Activated effector memory CD4-positive, alpha-beta T cell treated with anti-CD3 and anti-CD28 coated beads, Interleukin-2, amount 50 U/mL, for 16 hours (primary cell): Measurements from ENCODE around the gene TRAPPC6A.

ENCODE experiments used
- DNase-seq: peaks from one replicate; pipeline ENCODE4 v3.0.0-alpha.2; 2020

The TRAPPC6A gene

DNA sequence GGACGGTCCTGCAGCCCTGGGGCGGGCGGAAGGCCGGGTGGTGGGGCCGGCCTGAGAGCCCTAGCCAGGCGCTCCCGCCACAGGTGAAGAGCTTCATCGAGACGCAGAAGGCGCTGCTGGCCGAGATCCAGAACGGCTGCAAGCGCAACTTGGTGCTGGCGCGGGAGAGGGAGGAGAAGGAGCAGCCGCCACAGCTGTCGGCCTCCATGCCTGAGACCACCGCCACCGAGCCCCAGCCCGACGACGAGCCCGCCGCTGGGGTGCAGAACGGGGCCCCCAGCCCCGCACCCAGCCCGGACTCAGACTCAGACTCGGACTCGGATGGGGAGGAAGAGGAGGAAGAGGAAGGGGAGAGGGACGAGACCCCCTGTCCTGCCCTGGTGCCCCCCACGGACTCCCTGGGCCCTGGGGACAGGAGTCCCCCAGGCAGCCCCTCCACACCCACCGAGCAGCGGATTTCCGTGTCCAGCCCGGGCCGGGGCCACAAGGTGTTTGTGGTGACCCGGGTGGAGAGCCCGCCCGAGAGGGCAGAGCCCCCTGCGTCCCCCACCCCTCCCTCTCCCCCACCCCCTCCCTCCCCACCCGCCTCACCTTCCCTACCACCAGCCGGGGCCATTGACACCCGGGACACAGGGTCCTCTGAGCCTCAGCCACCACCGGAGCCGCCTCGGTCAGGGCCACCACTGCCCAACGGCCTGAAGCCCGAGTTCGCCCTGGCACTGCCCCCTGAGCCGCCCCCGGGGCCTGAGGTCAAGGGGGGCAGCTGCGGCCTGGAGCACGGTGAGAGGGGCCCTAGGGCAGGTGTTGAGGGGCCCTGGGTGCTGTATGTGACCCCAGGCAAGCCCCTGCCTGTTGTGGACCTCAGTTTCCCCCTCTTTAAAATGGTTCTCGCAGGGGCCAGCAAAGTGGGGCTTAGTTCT is 32.5 kb downstream of the TRAPPC6A start:
- no peak for DNase-seq

GRCh38 chr19:45144431-45145269 is 33.4 kb downstream of the TRAPPC6A start:
- no peak for DNase-seq

GRCh38 chr19:45142726-45143110 is 35.3 kb downstream of the TRAPPC6A start:
- no peak for DNase-seq

- no peak for DNase-seq
These were observed 35.9 kb downstream of the TRAPPC6A start for GRCh38 chr19:45142016-45142725.

- DNase-seq, result no peak
These were observed 36.7 kb downstream of the TRAPPC6A start for GRCh38 chr19:45141203-45141900.

GRCh38 chr19:45140533-45140932 is 37.5 kb downstream of the TRAPPC6A start:
- no peak for DNase-seq

GRCh38 chr19:45140144-45140503 is 37.9 kb downstream of the TRAPPC6A start:
- DNase-seq, result no peak

GRCh38 chr19:45139286-45140143 is 38.5 kb downstream of the TRAPPC6A start:
- no peak for DNase-seq

GRCh38 chr19:45138303-45138751 is 39.7 kb downstream of the TRAPPC6A start:
- DNase-seq, result no peak

DNA sequence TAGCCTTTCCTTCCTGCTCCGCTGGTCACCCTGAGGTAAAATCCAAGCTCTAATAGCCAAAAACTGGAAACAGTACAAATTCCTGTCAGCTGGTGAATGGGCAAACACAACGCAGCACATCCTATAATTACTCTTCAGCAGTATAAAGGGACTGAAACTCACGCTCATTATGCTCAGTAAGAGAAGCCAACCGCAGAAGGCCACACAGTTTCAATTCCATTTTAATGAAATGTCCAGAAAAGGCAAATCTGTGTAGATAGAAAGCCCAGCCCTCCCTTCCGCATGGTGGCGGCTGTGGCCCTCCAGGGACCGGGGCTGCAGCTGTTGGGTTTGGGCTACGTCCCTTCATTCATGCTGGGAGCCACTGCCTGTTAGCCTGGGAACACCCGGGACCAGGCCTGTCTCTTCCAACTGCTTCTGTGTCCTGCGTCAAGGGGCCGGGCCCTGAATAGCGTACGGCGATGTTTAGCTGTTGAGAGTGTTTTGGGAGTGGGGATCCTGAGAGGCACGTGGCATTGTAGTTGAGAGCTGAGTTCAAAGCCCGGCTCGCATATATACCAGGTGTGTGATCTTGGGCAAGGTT is 40.8 kb downstream of the TRAPPC6A start:
- no peak for DNase-seq

DNA sequence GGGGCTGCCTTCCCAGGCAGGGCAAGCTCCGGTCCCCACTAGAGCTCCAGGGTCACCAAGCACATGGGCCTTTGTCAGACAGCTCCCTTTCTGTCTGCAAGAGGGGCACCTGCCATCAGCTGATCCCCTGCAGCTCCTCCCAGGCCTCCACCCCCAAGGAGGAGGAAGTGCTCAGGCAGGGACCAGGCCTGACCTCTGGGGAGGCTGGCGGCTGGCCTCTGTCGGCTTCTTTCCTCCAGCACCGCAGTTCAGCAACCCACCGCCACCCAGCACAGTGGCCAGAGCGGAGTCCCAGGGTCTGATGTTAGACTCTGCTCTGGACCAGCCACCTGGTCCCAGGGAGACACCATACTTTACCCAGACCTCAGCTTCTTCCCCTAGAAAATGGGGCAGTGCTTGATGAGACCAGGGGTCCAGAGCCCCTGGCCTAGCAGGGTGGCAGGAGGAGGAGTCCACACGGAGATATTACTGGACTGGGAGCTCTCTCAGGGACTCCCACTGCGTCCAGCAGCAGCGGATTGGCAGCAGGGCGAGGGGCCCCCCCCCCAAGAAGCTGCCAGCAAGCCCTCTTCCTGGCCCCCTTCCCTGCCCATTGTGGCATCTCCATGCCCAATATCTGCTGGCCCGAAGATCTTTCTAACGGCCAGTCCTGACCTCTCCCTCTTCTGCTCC is 41.4 kb downstream of the TRAPPC6A start:
- no peak for DNase-seq

GRCh38 chr19:45135176-45135885 is 42.7 kb downstream of the TRAPPC6A start:
- DNase-seq, result no peak

GRCh38 chr19:45133661-45134060 is 44.4 kb downstream of the TRAPPC6A start:
- DNase-seq, result no peak

DNA sequence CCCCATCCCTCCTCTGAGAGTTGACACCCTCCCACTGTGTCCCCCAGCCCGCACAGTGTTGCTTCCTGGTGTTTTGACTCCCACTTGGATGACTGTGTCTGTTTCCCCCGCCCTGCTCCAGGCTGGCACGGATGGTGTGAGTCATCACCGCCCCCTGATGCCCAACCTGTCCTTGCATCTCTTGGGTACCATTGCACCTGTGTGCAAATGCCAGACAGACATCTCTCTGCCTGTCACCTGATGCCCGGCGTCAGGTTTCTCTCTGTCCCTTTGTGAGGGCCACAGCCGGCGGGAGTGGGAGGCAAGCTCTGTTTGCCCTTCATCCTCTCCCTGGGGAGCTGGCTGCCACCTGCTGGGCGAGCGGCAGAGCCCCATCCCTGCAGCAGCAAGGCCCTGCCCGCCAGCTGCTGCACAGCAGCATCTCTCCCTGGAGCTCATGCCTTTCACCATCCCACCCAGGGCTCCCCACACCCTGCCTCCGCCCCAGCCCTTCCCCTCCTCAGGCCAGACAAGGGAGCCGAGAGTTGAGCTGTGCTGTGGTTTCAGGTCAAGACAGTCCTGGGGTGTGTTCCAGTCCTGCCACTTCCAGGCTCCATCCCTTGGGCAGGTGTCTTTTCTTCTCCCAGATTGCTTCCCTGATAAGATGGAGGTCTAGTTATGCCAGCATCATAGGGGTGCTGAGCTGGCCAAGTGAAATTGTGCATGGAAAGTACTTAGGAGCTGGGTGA is 47.0 kb downstream of the TRAPPC6A start:
- DNase-seq, result peak; percentile 70

GRCh38 chr19:45130236-45130635 is 47.8 kb downstream of the TRAPPC6A start:
- DNase-seq, result no peak

DNA sequence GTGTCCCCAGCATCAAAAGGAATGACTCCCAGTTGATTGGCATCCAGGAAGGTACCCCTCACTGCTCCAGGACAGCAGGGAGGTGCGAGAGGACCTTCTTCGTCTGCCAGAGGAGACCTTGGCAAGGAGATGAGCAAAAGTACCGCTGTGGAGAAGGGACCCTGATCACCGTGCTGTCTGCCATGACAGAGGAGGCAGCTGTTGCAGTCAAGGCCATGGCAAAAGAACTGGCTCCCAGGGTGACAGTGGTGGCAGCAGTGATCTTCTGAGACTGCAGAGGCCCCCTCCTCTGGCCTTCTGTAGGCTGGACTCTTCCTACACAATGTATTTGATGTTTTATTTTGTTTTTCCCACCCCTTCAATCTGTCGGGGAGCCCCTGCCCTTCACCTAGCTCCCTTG is 49.2 kb downstream of the TRAPPC6A start:
- DNase-seq, result no peak

GRCh38 chr19:45128146-45128545 is 49.9 kb downstream of the TRAPPC6A start:
- DNase-seq, result no peak

DNA sequence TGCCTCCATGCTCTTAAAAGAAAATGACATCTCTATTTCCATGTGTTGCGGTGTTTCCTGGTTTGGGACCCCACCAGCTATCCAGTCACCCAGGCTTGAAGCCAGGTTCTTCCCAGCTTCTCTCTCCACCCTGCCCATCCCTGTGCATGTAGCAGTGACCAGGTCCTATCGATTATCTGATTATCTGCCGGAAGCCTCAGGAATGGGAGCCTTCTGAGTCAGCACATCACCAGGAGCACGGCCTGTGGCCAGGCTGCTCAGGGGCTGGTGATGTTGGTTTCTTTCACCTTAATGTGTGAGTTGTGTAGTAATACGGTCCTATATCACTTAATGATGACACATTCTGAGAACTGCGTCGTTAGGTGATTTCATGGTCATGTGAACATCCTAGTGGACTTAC is 51.4 kb downstream of the TRAPPC6A start:
- no peak for DNase-seq

DNA sequence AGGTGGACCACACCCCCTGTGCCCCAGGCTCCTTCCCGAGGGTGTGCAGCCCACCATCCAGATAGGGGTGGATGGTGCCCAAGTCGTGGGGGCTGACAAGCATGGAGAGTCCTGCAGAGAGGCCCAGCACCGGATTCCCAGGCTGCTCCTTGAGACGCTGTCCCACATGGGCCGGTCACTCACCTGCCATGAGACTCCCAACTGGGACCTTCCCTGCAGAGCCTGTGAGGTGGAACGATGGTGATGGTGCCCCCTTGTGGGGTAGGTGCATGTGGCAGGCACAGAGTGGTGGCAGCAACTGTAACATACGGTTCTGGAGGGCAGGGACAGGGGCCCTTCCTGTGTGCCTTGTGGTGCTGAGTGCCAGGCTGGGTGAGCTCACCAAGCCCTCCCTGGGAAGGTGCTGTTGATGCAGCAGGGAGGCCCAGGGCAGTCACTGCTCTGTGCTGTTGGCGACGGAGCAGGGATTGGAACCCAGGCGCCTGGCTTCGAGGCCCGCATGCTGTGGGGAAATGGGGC is 52.0 kb downstream of the TRAPPC6A start:
- DNase-seq, result peak; percentile 86
